ENCODE data around the gene PTCH2.
A peak's percentile ranks its signal among the peaks of the same experiment; 100 is the strongest.

The PTCH2 gene

GRCh38 chr1:44776730-44777068, 66.4 kb downstream of the PTCH2 start:
- no peaks in the 10 kb centered on the region for H3K27me3 Mint-ChIP-seq (ENCODE audit: low read depth)
- H3K4me1 Mint-ChIP-seq (ENCODE audit: low read depth): peaks cover 32% of the 10 kb centered on the region
- no peaks in the 10 kb centered on the region for H3K9me3 Mint-ChIP-seq
- H3K36me3 Mint-ChIP-seq (ENCODE audit: low read depth): peaks cover 49% of the 10 kb centered on the region
- peak overlapping the region; percentile 90 for H3K4me3 Mint-ChIP-seq
- peak overlapping the region; percentile 89 for H3K27ac Mint-ChIP-seq

- peaks cover 31% of the 10 kb centered on the region for H3K4me1 Mint-ChIP-seq (ENCODE audit: low read depth)
- H3K9me3 Mint-ChIP-seq: no peaks in the 10 kb centered on the region
- peaks cover 43% of the 10 kb centered on the region for H3K36me3 Mint-ChIP-seq (ENCODE audit: low read depth)
- peak overlapping the region; percentile 89 for H3K27ac Mint-ChIP-seq
- no peaks in the 10 kb centered on the region for H3K27me3 Mint-ChIP-seq (ENCODE audit: low read depth)
- peak overlapping the region; percentile 90 for H3K4me3 Mint-ChIP-seq
Measured at GRCh38 chr1:44775930-44776729, 66.9 kb downstream of the PTCH2 start.

DNA sequence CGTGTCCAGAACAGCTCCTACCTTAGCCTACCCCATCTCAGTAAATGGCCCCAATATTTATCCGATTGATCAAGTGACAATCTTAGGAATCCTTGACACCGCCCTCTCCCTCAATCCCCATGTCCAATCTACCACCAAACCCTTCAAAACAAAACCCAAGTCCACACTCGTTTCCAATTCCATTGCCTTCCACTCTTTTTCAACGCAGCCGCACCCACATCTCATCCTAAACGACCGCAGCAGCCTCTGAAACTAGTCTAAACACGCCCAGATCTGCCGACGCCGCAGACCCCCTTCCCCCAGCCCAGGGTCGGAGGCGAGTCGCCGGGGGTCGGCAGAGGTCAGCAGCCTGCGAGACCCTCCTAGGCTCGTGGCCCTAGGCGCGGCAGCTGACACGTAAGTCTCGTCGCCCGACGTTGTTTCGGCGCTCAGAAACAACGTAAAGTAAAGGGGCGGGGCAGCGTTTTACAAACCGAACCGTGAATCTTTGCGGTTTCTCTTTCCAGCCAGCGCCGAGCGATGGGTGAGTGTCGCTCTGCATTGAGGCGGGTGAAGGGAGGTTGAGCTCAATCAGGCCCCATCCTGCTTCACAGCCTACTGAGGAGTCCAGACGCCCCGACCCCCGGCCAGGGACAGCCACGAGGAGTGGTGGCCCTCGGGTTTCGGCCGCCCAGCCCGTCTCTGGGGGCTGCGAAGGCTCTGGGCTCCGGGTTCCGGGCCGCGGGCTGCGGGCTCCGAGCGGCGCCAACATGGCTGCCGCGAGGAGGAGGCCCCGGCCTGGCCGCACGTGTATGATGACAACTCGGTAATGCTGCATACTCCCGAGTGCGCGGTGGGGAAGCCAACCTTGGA, 67.7 kb downstream of the PTCH2 start, which contains the start of gene RPS8:
Gene RPS8, plus strand, starts transcription at position 463 of the 852 bp plus-strand sequence. Its CDS starts 57 bp downstream, at position 520.
- peaks cover 30% of the 10 kb centered on the region for H3K4me1 Mint-ChIP-seq (ENCODE audit: low read depth)
- H3K36me3 Mint-ChIP-seq (ENCODE audit: low read depth): peaks cover 36% of the 10 kb centered on the region
- no peaks in the 10 kb centered on the region for H3K27me3 Mint-ChIP-seq (ENCODE audit: low read depth)
- H3K4me3 Mint-ChIP-seq: peak within 1 kb of the TSS; percentile 90
- no peaks in the 10 kb centered on the region for H3K9me3 Mint-ChIP-seq
- peak within 1 kb of the TSS; percentile 94 for H3K27ac Mint-ChIP-seq
